NT2/D1 (cell line): ENCODE measurements around the gene SLC22A5.

Source experiments
- DNase-seq: peaks from one replicate; pipeline ENCODE4 v3.0.0-alpha.2; 2011; ENCODE audit warnings: low read depth, low spot score
- H3K27me3 ChIP-seq: 2 replicates; pipeline ENCODE4 v1.6.0; 2011; ENCODE audit warnings: mild to moderate bottlenecking; ENCODE audit not compliant: insufficient read length, insufficient read depth
- H3K36me3 ChIP-seq: 2 replicates; pipeline ENCODE4 v1.6.1; 2011; ENCODE audit warnings: mild to moderate bottlenecking, low read length, mixed read lengths; ENCODE audit not compliant: insufficient read depth, insufficient read length
- H3K4me1 ChIP-seq: 2 replicates; pipeline ENCODE4 v1.5.1; 2011; ENCODE audit not compliant: insufficient read depth, insufficient read length
- H3K4me3 ChIP-seq: 2 replicates; pipeline ENCODE4 v1.5.1; 2011; ENCODE audit warnings: low read depth; ENCODE audit not compliant: insufficient read length
- H3K9ac ChIP-seq: 2 replicates; pipeline ENCODE4 v1.6.0; 2011; ENCODE audit warnings: low read depth; ENCODE audit not compliant: insufficient read length
- H3K9me3 ChIP-seq: 2 replicates; pipeline ENCODE4 v1.5.1; 2011; ENCODE audit warnings: mild to moderate bottlenecking, low read length; ENCODE audit not compliant: insufficient read depth
- SUZ12 ChIP-seq: IDR thresholded peaks from 2 replicates; pipeline ENCODE4 v1.6.1; 2011; ENCODE audit not compliant: insufficient read length, insufficient read depth; ENCODE audit errors: extremely low read depth
- YY1 ChIP-seq: IDR thresholded peaks from 2 replicates; pipeline ENCODE4 v1.6.1; 2011; ENCODE audit not compliant: insufficient read length, insufficient read depth
- ZNF274 ChIP-seq: IDR thresholded peaks from 2 replicates; pipeline ENCODE4 v1.6.1; 2011; ENCODE audit warnings: mild to moderate bottlenecking, low read depth, low read length

The SLC22A5 gene

DNA sequence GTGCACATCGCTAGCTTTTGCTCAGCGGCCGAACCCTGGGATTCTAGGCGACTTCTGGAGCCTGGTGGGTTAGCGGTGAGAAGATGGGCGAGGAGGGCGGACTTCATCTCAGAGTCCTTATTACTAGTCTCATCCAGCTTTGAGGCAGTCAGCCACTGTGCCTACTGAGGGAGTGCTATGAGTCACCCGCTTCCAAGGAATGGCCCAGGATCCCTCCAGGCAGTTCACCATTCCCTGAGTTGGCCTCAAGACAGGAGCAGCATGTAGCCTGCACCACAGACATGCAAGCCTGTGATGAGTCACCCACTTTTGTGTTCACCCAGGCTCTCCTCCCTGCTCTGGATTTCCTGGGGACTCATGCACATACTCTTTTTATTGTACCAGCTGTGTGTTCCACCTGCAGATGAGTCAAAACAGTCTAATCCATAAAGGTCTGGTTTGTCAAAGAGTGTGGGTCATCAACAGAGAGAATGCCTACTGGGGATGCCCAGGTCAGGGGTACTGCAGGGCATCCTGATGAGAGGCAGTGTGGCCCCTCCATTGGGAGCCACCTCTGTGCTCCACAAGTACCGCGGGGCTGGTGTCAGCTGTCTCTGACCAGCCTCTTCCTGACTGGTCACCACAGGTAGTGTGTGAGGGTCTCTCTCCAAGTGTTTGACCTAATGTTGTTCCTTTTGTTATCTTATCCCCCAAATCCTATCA, 20.2 kb downstream of the SLC22A5 start:
- no peak for DNase-seq
- no peaks in the 10 kb centered on the region for H3K27me3 ChIP-seq
- H3K4me3 ChIP-seq: no peak overlapping the region
- H3K9me3 ChIP-seq: no peaks in the 10 kb centered on the region
- no peak overlapping the region for H3K9ac ChIP-seq
- no peak for TF ChIP-seq YY1
- TF ChIP-seq SUZ12: no peak
- no peak for TF ChIP-seq ZNF274
- H3K36me3 ChIP-seq: peaks cover 4% of the 10 kb centered on the region
- peaks cover 9% of the 10 kb centered on the region for H3K4me1 ChIP-seq

- Histone ChIP-seq H3K36me3 (peaks cover 4% of the 10 kb centered on the region), H3K4me3 (no peak overlapping the region), H3K9me3 (no peaks in the 10 kb centered on the region), H3K4me1 (peaks cover 9% of the 10 kb centered on the region), H3K27me3 (no peaks in the 10 kb centered on the region), H3K9ac (no peak overlapping the region)
- DNase-seq: no peak
- TF ChIP-seq YY1 (no peak), SUZ12 (no peak), ZNF274 (no peak)
These were observed 21.7 kb downstream of the SLC22A5 start for GRCh38 chr5:132391247-132391646.

- Histone ChIP-seq H3K27me3 (no peaks in the 10 kb centered on the region), H3K9ac (no peak overlapping the region), H3K4me3 (no peak overlapping the region), H3K36me3 (peaks cover 4% of the 10 kb centered on the region), H3K9me3 (no peaks in the 10 kb centered on the region), H3K4me1 (peaks cover 6% of the 10 kb centered on the region)
- TF ChIP-seq SUZ12 (no peak), YY1 (no peak), ZNF274 (no peak)
- no peak for DNase-seq
These were observed 22.4 kb downstream of the SLC22A5 start for GRCh38 chr5:132391870-132392269.

DNA sequence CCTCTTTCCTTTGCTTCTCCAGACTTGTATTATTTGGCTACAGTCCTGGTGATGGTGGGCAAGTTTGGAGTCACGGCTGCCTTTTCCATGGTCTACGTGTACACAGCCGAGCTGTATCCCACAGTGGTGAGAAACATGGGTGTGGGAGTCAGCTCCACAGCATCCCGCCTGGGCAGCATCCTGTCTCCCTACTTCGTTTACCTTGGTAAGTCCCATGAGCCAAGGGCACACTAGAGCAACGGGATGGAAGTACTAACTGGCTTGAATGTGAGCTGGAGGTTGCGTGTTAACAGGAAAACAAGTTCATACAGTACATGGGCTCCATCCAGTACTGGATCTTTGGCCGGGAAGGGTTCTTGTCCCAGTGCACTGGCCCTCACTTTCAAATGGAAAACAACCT, 22.9 kb downstream of the SLC22A5 start:
- Histone ChIP-seq H3K36me3 (peaks cover 4% of the 10 kb centered on the region), H3K27me3 (no peaks in the 10 kb centered on the region), H3K4me3 (no peak overlapping the region), H3K9me3 (no peaks in the 10 kb centered on the region), H3K9ac (no peak overlapping the region), H3K4me1 (peaks cover 4% of the 10 kb centered on the region)
- no peak for DNase-seq
- TF ChIP-seq SUZ12 (no peak), ZNF274 (no peak), YY1 (no peak)

- Histone ChIP-seq H3K36me3 (peaks cover 4% of the 10 kb centered on the region), H3K9me3 (no peaks in the 10 kb centered on the region), H3K9ac (no peak overlapping the region), H3K27me3 (no peaks in the 10 kb centered on the region), H3K4me3 (no peak overlapping the region), H3K4me1 (peaks cover 4% of the 10 kb centered on the region)
- TF ChIP-seq SUZ12: no peak
- no peak for TF ChIP-seq YY1
- TF ChIP-seq ZNF274: no peak
- DNase-seq: no peak
These were observed 23.7 kb downstream of the SLC22A5 start for GRCh38 chr5:132392978-132393825.

DNA sequence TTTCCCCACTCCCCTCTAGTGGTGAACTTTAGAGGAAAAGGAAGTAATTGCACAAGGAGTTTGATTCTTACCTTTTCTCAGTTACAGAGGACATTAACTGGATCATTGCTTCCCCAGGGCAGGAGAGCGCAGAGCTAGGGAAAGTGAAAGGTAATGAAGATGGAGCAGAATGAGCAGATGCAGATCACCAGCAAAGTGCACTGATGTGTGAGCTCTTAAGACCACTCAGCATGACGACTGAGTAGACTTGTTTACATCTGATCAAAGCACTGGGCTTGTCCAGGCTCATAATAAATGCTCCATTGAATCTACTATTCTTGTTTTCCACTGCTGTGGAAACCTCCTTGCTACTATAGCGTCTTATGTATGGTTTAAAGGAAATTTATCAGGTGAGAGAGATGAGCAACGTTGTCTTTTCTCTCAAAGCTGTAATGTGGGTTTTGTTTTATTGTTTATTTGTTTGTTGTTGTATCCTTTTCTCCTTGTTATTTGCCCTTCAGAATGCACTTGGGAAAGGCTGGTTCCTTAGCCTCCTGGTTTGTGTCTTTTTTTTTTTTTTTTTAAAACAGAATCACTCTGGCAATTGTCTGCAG, 25.3 kb downstream of the SLC22A5 start:
- no peak overlapping the region for H3K4me3 ChIP-seq
- no peaks in the 10 kb centered on the region for H3K27me3 ChIP-seq
- TF ChIP-seq ZNF274 (no peak), YY1 (no peak), SUZ12 (no peak)
- peaks cover 4% of the 10 kb centered on the region for H3K36me3 ChIP-seq
- H3K9ac ChIP-seq: no peak overlapping the region
- H3K4me1 ChIP-seq: no peaks in the 10 kb centered on the region
- H3K9me3 ChIP-seq: no peaks in the 10 kb centered on the region
- DNase-seq: no peak

- Histone ChIP-seq H3K27me3 (no peaks in the 10 kb centered on the region), H3K4me3 (no peak overlapping the region), H3K9me3 (no peaks in the 10 kb centered on the region), H3K9ac (no peak overlapping the region), H3K4me1 (no peaks in the 10 kb centered on the region), H3K36me3 (peaks cover 4% of the 10 kb centered on the region)
- DNase-seq: no peak
- TF ChIP-seq SUZ12 (no peak), ZNF274 (no peak)
These were observed 27.1 kb downstream of the SLC22A5 start for GRCh38 chr5:132396589-132397031.
